ENCODE measurements around the gene ABHD18. TPM values are rescaled to one million over a fixed set of nuclear protein-coding genes. Genes with fewer than 3 reads are reported as not detected.

Gene ABHD18
- total RNA-seq, 4 donors from 2014 or later: 20.5 to 25.6 (median 23.1) TPM

GRCh38 chr4:127997534-127998388 is 32.6 kb downstream of the ABHD18 start:
- Histone ChIP-seq H3K27me3 (no peaks in the 10 kb centered on the region), H3K27ac (no peak overlapping the region), H3K4me1 (no peaks in the 10 kb centered on the region), H3K4me3 (no peak overlapping the region), H3K9me3 (peaks cover 0 to 8% (median 0%) of the 10 kb centered on the region in 4 donors), H3K36me3 (peaks cover 0 to 39% (median 0%) of the 10 kb centered on the region in 3 donors)
- TF ChIP-seq POLR2A (IDR thresholded peaks at IDR 0.05) (no peak), CTCF (IDR thresholded peaks at IDR 0.05) (no peak)
- no peak for DNase-seq

GRCh38 chr4:128006592-128006991 is 41.4 kb downstream of the ABHD18 start:
- Histone ChIP-seq H3K27ac (no peak overlapping the region), H3K27me3 (no peaks in the 10 kb centered on the region), H3K36me3 (peaks cover 0 to 26% (median 0%) of the 10 kb centered on the region in 3 donors), H3K4me3 (no peak overlapping the region), H3K4me1 (no peaks in the 10 kb centered on the region), H3K9me3 (no peaks in the 10 kb centered on the region)
- no peak for DNase-seq
- no peak for TF ChIP-seq CTCF (IDR thresholded peaks at IDR 0.05)
- TF ChIP-seq POLR2A (IDR thresholded peaks at IDR 0.05): no peak

GRCh38 chr4:128009428-128009827 is 44.2 kb downstream of the ABHD18 start:
- Histone ChIP-seq H3K27ac (no peak overlapping the region), H3K4me3 (no peak overlapping the region), H3K27me3 (no peaks in the 10 kb centered on the region), H3K36me3 (peaks cover 0 to 36% (median 0%) of the 10 kb centered on the region in 3 donors), H3K4me1 (no peaks in the 10 kb centered on the region), H3K9me3 (no peaks in the 10 kb centered on the region)
- TF ChIP-seq CTCF (IDR thresholded peaks at IDR 0.05) (no peak), POLR2A (IDR thresholded peaks at IDR 0.05) (no peak)
- no peak for DNase-seq

GRCh38 chr4:128025319-128025718 is 60.1 kb downstream of the ABHD18 start:
- DNase-seq: no peak
- Histone ChIP-seq H3K27me3 (no peaks in the 10 kb centered on the region), H3K36me3 (peaks cover 0 to 74% (median 0%) of the 10 kb centered on the region in 3 donors), H3K4me1 (no peaks in the 10 kb centered on the region), H3K27ac (no peak overlapping the region), H3K4me3 (no peak overlapping the region), H3K9me3 (no peaks in the 10 kb centered on the region)
- TF ChIP-seq CTCF (IDR thresholded peaks at IDR 0.05) (no peak), POLR2A (IDR thresholded peaks at IDR 0.05) (no peak)

GRCh38 chr4:128029907-128030306 is 64.7 kb downstream of the ABHD18 start:
- no peaks in the 10 kb centered on the region for H3K9me3 ChIP-seq
- DNase-seq: no peak
- no peak for TF ChIP-seq POLR2A (IDR thresholded peaks at IDR 0.05)
- no peak for TF ChIP-seq CTCF (IDR thresholded peaks at IDR 0.05)
- H3K4me3 ChIP-seq: no peak overlapping the region
- H3K27me3 ChIP-seq: no peaks in the 10 kb centered on the region
- peaks cover 0 to 49% (median 0%) of the 10 kb centered on the region in 3 donors for H3K36me3 ChIP-seq
- H3K4me1 ChIP-seq: no peaks in the 10 kb centered on the region
- no peak overlapping the region for H3K27ac ChIP-seq

Data from Peyer's patch (tissue), 4 donors.